ENCODE results near the gene PHACTR1.

- TF ChIP-seq REST (IDR thresholded peaks at IDR 0.05; ENCODE audit: low read depth, low read length) (no peak), TAF1 (IDR thresholded peaks at IDR 0.05; ENCODE audit: borderline replicate concordance, low read depth, low read length) (no peak), RAD21 (IDR thresholded peaks at IDR 0.05; ENCODE audit: low read length) (no peak), PBX3 (IDR thresholded peaks at IDR 0.05) (no peak), YY1 (IDR thresholded peaks at IDR 0.05; ENCODE audit: low read depth) (no peak), FOXM1 (IDR thresholded peaks at IDR 0.05; ENCODE audit: low read depth) (no peak), RFX5 (IDR thresholded peaks at IDR 0.05; ENCODE audit: low read length) (no peak)
- TF ChIP-seq, protein P1, sequence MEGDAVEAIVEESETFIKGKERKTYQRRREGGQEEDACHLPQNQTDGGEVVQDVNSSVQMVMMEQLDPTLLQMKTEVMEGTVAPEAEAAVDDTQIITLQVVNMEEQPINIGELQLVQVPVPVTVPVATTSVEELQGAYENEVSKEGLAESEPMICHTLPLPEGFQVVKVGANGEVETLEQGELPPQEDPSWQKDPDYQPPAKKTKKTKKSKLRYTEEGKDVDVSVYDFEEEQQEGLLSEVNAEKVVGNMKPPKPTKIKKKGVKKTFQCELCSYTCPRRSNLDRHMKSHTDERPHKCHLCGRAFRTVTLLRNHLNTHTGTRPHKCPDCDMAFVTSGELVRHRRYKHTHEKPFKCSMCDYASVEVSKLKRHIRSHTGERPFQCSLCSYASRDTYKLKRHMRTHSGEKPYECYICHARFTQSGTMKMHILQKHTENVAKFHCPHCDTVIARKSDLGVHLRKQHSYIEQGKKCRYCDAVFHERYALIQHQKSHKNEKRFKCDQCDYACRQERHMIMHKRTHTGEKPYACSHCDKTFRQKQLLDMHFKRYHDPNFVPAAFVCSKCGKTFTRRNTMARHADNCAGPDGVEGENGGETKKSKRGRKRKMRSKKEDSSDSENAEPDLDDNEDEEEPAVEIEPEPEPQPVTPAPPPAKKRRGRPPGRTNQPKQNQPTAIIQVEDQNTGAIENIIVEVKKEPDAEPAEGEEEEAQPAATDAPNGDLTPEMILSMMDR (IDR thresholded peaks at IDR 0.05): no peak
Observed at GRCh38 chr6:12861603-12862002, 145.0 kb downstream of the PHACTR1 start.

Measured in SK-N-SH (cell line).